GM12892 (cell line): ENCODE results near the gene PREX1.

Experiments used
- POLR2A ChIP-seq: IDR thresholded peaks from 2 replicates; pipeline ENCODE4 v1.6.1; 2011; ENCODE audit warnings: low read depth, low read length, control low read depth
- POLR2AphosphoS5 ChIP-seq: IDR thresholded peaks from 2 replicates; pipeline ENCODE4 v1.6.1; 2011; ENCODE audit warnings: low read depth, low read length, control low read depth
- TAF1 ChIP-seq: IDR thresholded peaks from 2 replicates; pipeline ENCODE4 v1.6.1; 2011; ENCODE audit warnings: low read depth, mild to moderate bottlenecking, control low read depth, low read length, borderline replicate concordance

GRCh38 chr20:48614593-48615274, 213.1 kb downstream of the PREX1 start:
- no peak for TF ChIP-seq POLR2A
- no peak for TF ChIP-seq POLR2AphosphoS5
- no peak for TF ChIP-seq TAF1
